CD4-positive, alpha-beta T cell (primary cell): ENCODE results near the gene S100A8. TPM values are rescaled to one million over a fixed set of nuclear protein-coding genes. Genes with fewer than 3 reads are reported as not detected.
"Not testable (repeated sequence)": the region's sequence is repeated elsewhere in the genome, so short reads cannot be mapped to it uniquely, and the experiment has no call there.

Experiments used
- ATAC-seq: fragments of 200-7000 bp; cut with Tn5 transposase; one replicate; pipeline ENCODE4 v1.10.0; 2022; ENCODE audit warnings: mild to moderate bottlenecking; ENCODE audit not compliant: poor library complexity
- CTCF ChIA-PET: fragments of 350-600 bp; sonication (Branson Sonifier 250); formaldehyde crosslinking; loops from one replicate; lab custom pipeline; 2021; ENCODE audit warnings: antibody characterized with exemption, inconsistent platforms; lab: Charles Lee
- POLR2A ChIA-PET: fragments of 350-600 bp; sonication (Branson Sonifier 250); formaldehyde crosslinking; loops from one replicate; lab custom pipeline; 2021; ENCODE audit warnings: antibody characterized with exemption, inconsistent platforms; lab: Charles Lee
- DNase-seq, 14 experiments: peaks; one replicate each; pipeline ENCODE4 v3.0.0-alpha.2; 2013 to 2020; ENCODE audit warnings: mixed read lengths in 2 of 14
- H3K27ac ChIP-seq, 2 donors: one replicate each; pipeline versions ENCODE4 v1.5.1 to v1.7.0; 2013; ENCODE audit warnings: low read length in 2 of 2, low read depth in 1 of 2, mild to moderate bottlenecking in 1 of 2
- H3K27me3 ChIP-seq, 2 experiments: 1 replicate in 1 of 2; 2 replicates in 1 of 2; pipeline versions ENCODE4 v1.6.1 to v1.7.0; 2013; ENCODE audit warnings: low read length in 2 of 2, control low read depth in 1 of 2, mild to moderate bottlenecking in 1 of 2, moderate library complexity in 1 of 2; ENCODE audit not compliant: insufficient read depth in 2 of 2, control insufficient read depth in 1 of 2
- H3K36me3 ChIP-seq: one replicate; pipeline ENCODE4 v1.6.1; 2013; ENCODE audit warnings: low read length, control low read depth; ENCODE audit not compliant: insufficient read depth
- H3K4me1 ChIP-seq: one replicate; pipeline ENCODE4 v1.6.1; 2013; ENCODE audit warnings: low read length, control low read depth; ENCODE audit not compliant: insufficient read depth
- H3K4me3 ChIP-seq: one replicate; pipeline ENCODE4 v1.5.1; 2013; ENCODE audit warnings: mild to moderate bottlenecking, low read length, moderate library complexity
- H3K9me3 ChIP-seq, 2 experiments: 1 replicate in 1 of 2; 2 replicates in 1 of 2; pipeline versions ENCODE4 v1.6.1 to v1.7.0; 2013; ENCODE audit warnings: low read length in 2 of 2, mild to moderate bottlenecking in 2 of 2, control low read depth in 1 of 2, moderate library complexity in 1 of 2; ENCODE audit not compliant: control insufficient read depth in 1 of 2, insufficient read depth in 1 of 2
- H3K27ac Mint-ChIP-seq: one replicate; pipeline ENCODE4 v1.8.0; 2020; ENCODE audit warnings: mixed read lengths
- H3K27me3 Mint-ChIP-seq: one replicate; pipeline ENCODE4 v1.8.0; 2021; ENCODE audit warnings: mixed read lengths
- H3K36me3 Mint-ChIP-seq: one replicate; pipeline ENCODE4 v1.8.0; 2021; ENCODE audit warnings: low read depth, mixed read lengths
- H3K4me1 Mint-ChIP-seq: one replicate; pipeline ENCODE4 v1.8.0; 2021; ENCODE audit warnings: low read depth, mixed read lengths
- H3K4me3 Mint-ChIP-seq: one replicate; pipeline ENCODE4 v1.8.0; 2020; ENCODE audit warnings: mild to moderate bottlenecking, mixed read lengths
- H3K9me3 Mint-ChIP-seq: one replicate; pipeline ENCODE4 v1.8.0; 2020; ENCODE audit warnings: mixed read lengths
- intact Hi-C, 2 experiments: fragments of 100-400 bp; cut with DNase I in 1 of 2; cut with micrococcal nuclease in 1 of 2; formaldehyde crosslinking; loops; one replicate each; pipeline versions ENCODE4 v1.15.1 to v1.9.0; 2023 to 2025; cut with DNase I, micrococcal nuclease
- total RNA-seq, 174 experiments: library from RNA in 2 of 174; stranded (reverse) in 2 of 174; gene quantifications; one replicate each; pipeline ENCODE4 v1.2.3 and lab custom pipeline; 2021 to 2026
- TF ChIP-seq, protein P1 (sequence below): fragments of 200-600 bp; IDR thresholded peaks from one replicate; pipeline ENCODE4 v1.8.0; 2022; ENCODE audit warnings: antibody characterized with exemption, mild to moderate bottlenecking

S100A8 gene
- total RNA-seq, 2 experiments from 2014 or later: 21.0 to 23.8 TPM

DNA sequence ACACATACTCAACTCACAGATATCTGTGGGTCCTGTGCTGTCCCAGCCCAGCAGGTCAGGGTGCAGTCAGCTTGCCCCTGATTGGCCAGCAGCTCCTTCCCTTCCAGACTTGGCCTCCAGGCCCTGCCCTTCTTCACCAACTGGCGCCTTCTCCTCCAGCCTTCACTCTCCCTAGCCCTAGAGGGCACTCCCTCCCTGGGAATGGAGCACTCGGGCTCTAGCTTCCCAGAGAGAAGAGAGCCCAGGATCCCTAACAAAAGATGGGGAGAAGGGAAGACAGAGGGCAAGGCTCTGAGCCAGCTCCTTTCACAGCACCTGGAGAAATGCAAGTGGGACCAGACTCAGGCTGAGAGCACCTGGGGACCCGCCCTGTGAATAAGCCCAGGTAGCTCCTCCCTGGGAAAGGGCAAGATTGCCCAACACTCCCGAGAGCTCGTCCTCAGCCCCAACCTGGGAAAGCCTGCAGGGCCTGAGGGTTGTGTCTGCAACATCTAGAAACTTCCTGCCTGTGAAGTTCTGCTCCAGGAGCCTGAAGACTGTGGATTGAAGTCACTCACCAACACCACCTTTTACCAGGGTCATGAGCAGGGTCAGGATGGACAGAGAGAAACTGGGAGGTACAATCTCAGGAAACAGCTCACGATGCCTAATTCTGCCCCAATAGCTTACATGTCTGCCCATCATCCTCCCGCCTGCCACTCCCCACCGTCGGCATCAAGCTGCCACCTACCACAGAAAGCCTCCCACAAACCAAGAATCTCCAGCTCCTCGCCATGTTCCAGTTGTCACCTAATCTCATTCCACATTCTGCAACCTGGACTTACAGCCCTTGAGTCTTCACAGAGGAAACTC, 42.1 kb downstream of the S100A8 start, which contains the start of gene PGLYRP4:
Gene PGLYRP4 (minus strand): TSS at position 331 of the 852 bp plus-strand sequence. CDS start 909 bp downstream, outside the sequence.
- CTCF ChIA-PET: no interaction called here
- Histone ChIP-seq H3K4me1 (peaks cover 25% of the 10 kb centered on the region), H3K27ac (no peak within 1 kb of the TSS), H3K4me3 (no peak within 1 kb of the TSS), H3K27me3 (peaks cover 3 to 5% of the 10 kb centered on the region in 2 experiments), H3K36me3 (no peaks in the 10 kb centered on the region), H3K9me3 (no peaks in the 10 kb centered on the region)
- H3K9me3 Mint-ChIP-seq: no peaks in the 10 kb centered on the region
- peaks cover 36% of the 10 kb centered on the region for H3K27me3 Mint-ChIP-seq
- DNase-seq (no peak), ATAC-seq (no peak)
- H3K4me3 Mint-ChIP-seq: no peak within 1 kb of the TSS
- TF ChIP-seq, protein P1, sequence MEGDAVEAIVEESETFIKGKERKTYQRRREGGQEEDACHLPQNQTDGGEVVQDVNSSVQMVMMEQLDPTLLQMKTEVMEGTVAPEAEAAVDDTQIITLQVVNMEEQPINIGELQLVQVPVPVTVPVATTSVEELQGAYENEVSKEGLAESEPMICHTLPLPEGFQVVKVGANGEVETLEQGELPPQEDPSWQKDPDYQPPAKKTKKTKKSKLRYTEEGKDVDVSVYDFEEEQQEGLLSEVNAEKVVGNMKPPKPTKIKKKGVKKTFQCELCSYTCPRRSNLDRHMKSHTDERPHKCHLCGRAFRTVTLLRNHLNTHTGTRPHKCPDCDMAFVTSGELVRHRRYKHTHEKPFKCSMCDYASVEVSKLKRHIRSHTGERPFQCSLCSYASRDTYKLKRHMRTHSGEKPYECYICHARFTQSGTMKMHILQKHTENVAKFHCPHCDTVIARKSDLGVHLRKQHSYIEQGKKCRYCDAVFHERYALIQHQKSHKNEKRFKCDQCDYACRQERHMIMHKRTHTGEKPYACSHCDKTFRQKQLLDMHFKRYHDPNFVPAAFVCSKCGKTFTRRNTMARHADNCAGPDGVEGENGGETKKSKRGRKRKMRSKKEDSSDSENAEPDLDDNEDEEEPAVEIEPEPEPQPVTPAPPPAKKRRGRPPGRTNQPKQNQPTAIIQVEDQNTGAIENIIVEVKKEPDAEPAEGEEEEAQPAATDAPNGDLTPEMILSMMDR: no peak
- intact Hi-C loops: no loop called here
- no peaks in the 10 kb centered on the region for H3K36me3 Mint-ChIP-seq
- POLR2A ChIA-PET: no interaction called here
- H3K27ac Mint-ChIP-seq: no peak within 1 kb of the TSS
- peaks cover 29% of the 10 kb centered on the region for H3K4me1 Mint-ChIP-seq

DNA sequence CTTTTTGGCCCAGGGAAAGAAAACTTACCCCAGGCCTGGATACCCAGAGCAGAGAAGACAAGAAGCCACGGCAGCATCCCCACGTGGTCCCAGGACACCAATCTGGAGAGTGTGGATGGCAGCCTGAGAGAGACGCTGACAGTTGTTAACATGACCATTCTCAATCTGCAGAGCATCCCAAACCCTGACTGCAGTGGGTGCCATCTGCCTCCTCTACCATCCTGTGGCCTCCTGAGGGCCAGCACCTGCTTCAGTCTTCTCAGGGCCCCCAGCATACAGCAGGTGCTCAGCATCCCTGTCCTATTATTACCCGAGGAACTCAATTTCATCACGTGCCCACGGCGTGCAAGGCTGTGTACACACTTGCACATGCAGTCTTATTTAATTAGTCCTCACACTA, 43.0 kb downstream of the S100A8 start:
- Mint-ChIP-seq H3K36me3 (no peaks in the 10 kb centered on the region), H3K9me3 (no peaks in the 10 kb centered on the region), H3K4me1 (peaks cover 37% of the 10 kb centered on the region), H3K27me3 (peaks cover 36% of the 10 kb centered on the region), H3K27ac (no peak overlapping the region), H3K4me3 (no peak overlapping the region)
- intact Hi-C loops: no loop called here
- ATAC-seq (no peak), DNase-seq (no peak)
- Histone ChIP-seq H3K27ac (no peak overlapping the region), H3K4me1 (peaks cover 25% of the 10 kb centered on the region), H3K9me3 (no peaks in the 10 kb centered on the region), H3K36me3 (no peaks in the 10 kb centered on the region), H3K4me3 (no peak overlapping the region), H3K27me3 (peaks cover 3 to 5% of the 10 kb centered on the region in 2 experiments)
- ChIA-PET POLR2A (no interaction called here), CTCF (no interaction called here)
- TF ChIP-seq, protein P1: no peak

DNA sequence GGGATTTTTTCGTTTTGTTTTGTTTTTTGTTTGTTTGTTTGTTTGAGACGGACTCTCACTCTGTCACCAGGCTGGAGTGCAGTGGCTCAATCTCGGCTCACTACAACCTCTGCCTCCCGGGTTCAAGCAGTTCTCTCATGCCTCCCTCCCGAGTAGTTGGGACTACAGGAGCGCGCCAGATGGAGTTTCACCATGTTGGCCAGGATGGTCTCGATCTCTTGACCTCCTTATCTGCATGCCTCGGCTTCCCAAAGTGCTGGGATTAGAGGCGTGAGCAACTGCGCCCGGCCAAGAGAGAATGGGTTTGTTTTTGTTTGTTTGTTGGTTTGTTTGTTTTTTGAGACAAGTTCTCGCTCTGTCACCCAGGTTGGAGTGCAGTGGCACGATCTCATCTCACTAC, 43.8 kb downstream of the S100A8 start:
- DNase-seq, intact Hi-C loops, H3K27ac ChIP-seq, H3K27ac Mint-ChIP-seq, ATAC-seq, H3K4me3 ChIP-seq, H3K27me3 ChIP-seq, POLR2A ChIA-PET, H3K36me3 Mint-ChIP-seq, H3K36me3 ChIP-seq, H3K9me3 Mint-ChIP-seq, CTCF ChIA-PET, H3K9me3 ChIP-seq, H3K4me3 Mint-ChIP-seq: not testable (repeated sequence)
- Mint-ChIP-seq H3K4me1 (peaks cover 44% of the 10 kb centered on the region), H3K27me3 (peaks cover 36% of the 10 kb centered on the region)
- H3K4me1 ChIP-seq: peaks cover 25% of the 10 kb centered on the region
